H9 (cell line): ENCODE results near the gene RANGAP1. TPM values are rescaled to one million over a fixed set of nuclear protein-coding genes. Genes with fewer than 3 reads are reported as not detected.

Source experiments
- DNase-seq: peaks from one replicate; pipeline ENCODE4 v3.0.0-alpha.2; 2017
- H2AFZ ChIP-seq: one replicate; pipeline ENCODE4 v1.6.1; 2013; ENCODE audit warnings: mild to moderate bottlenecking, low read length, control low read depth, moderate library complexity
- H2AK5ac ChIP-seq: 2 replicates; pipeline ENCODE4 v1.6.1; 2013; ENCODE audit warnings: low read length, control low read depth, mixed read lengths; ENCODE audit not compliant: insufficient read length
- H2BK120ac ChIP-seq: one replicate; pipeline ENCODE4 v1.6.1; 2013; ENCODE audit warnings: low read depth, mild to moderate bottlenecking, low read length, control low read depth, inconsistent platforms; ENCODE audit not compliant: poor library complexity, severe bottlenecking
- H2BK12ac ChIP-seq: 2 replicates; pipeline ENCODE4 v1.6.1; 2013; ENCODE audit warnings: low read length, control low read depth, mixed read lengths, low read depth; ENCODE audit not compliant: insufficient read length
- H2BK15ac ChIP-seq: 2 replicates; pipeline ENCODE4 v1.6.1; 2013; ENCODE audit warnings: low read depth, low read length, control low read depth
- H2BK20ac ChIP-seq: one replicate; pipeline ENCODE4 v1.6.1; 2013; ENCODE audit warnings: low read depth, mild to moderate bottlenecking, low read length, control low read depth, inconsistent platforms; ENCODE audit not compliant: poor library complexity, severe bottlenecking
- H2BK5ac ChIP-seq: 2 replicates; pipeline ENCODE4 v1.6.1; 2013; ENCODE audit warnings: low read length, control low read depth, mixed read lengths; ENCODE audit not compliant: insufficient read length
- H3K14ac ChIP-seq: 2 replicates; pipeline ENCODE4 v1.6.1; 2013; ENCODE audit warnings: low read length, control low read depth; ENCODE audit not compliant: insufficient read depth
- H3K18ac ChIP-seq: 2 replicates; pipeline ENCODE4 v1.6.1; 2013; ENCODE audit warnings: low read depth, mild to moderate bottlenecking, mixed read lengths, low read length, control low read depth; ENCODE audit not compliant: insufficient read length
- H3K23ac ChIP-seq: 2 replicates; pipeline ENCODE4 v1.6.1; 2013; ENCODE audit warnings: low read length, control low read depth, mixed read lengths, low read depth; ENCODE audit not compliant: insufficient read length
- H3K23me2 ChIP-seq: 2 replicates; pipeline ENCODE4 v1.6.1; 2013; ENCODE audit warnings: low read depth, mild to moderate bottlenecking, mixed read lengths, low read length, control low read depth; ENCODE audit not compliant: insufficient read length, poor library complexity, severe bottlenecking
- H3K27ac ChIP-seq: 2 replicates; pipeline ENCODE4 v1.5.1; 2013; ENCODE audit warnings: low read length, control low read depth, mixed read lengths, low read depth; ENCODE audit not compliant: insufficient read length
- H3K27me3 ChIP-seq: 2 replicates; pipeline ENCODE4 v1.6.1; 2013; ENCODE audit warnings: low read length, control low read depth, inconsistent platforms; ENCODE audit not compliant: insufficient read depth
- H3K4ac ChIP-seq: 2 replicates; pipeline ENCODE4 v1.6.1; 2013; ENCODE audit warnings: low read depth, mild to moderate bottlenecking, control low read depth, inconsistent platforms, low read length, moderate library complexity
- H3K4me1 ChIP-seq: 2 replicates; pipeline ENCODE4 v1.6.1; 2013; ENCODE audit warnings: low read length, control low read depth, inconsistent platforms; ENCODE audit not compliant: insufficient read depth
- H3K4me2 ChIP-seq: 2 replicates; pipeline ENCODE4 v1.6.1; 2013; ENCODE audit warnings: low read length, control low read depth, mixed read lengths; ENCODE audit not compliant: insufficient read length, insufficient read depth
- H3K56ac ChIP-seq: 2 replicates; pipeline ENCODE4 v1.6.1; 2013; ENCODE audit warnings: low read depth, mild to moderate bottlenecking, mixed read lengths, low read length, control low read depth; ENCODE audit not compliant: insufficient read length
- H3K79me1 ChIP-seq: 2 replicates; pipeline ENCODE4 v1.6.1; 2013; ENCODE audit warnings: low read depth, mild to moderate bottlenecking, moderate library complexity, low read length, control low read depth, inconsistent platforms; ENCODE audit not compliant: insufficient read depth, poor library complexity, severe bottlenecking
- H3K79me2 ChIP-seq: 2 replicates; pipeline ENCODE4 v1.6.1; 2013; ENCODE audit warnings: low read length, control low read depth, inconsistent platforms; ENCODE audit not compliant: insufficient read depth
- H3K9ac ChIP-seq: 2 replicates; pipeline ENCODE4 v1.6.1; 2013; ENCODE audit warnings: low read length, control low read depth, mixed read lengths; ENCODE audit not compliant: insufficient read length; ENCODE audit errors: extremely low read depth
- H3K9me3 ChIP-seq: one replicate; pipeline ENCODE4 v1.6.1; 2013; ENCODE audit warnings: low read depth, low read length, inconsistent platforms; ENCODE audit not compliant: control insufficient read depth
- H3T11ph ChIP-seq: one replicate; pipeline ENCODE4 v1.6.1; 2013; ENCODE audit warnings: mild to moderate bottlenecking, low read length, control low read depth, inconsistent platforms
- H4K20me1 ChIP-seq: one replicate; pipeline ENCODE4 v1.6.1; 2013; ENCODE audit not compliant: control insufficient read depth, insufficient read length, insufficient read depth
- H4K5ac ChIP-seq: 2 replicates; pipeline ENCODE4 v1.6.1; 2013; ENCODE audit warnings: low read depth, mild to moderate bottlenecking, mixed read lengths, low read length, control low read depth; ENCODE audit not compliant: insufficient read length
- H4K8ac ChIP-seq: replicated peaks from 2 replicates; pipeline ENCODE4 v1.6.1; 2013; ENCODE audit warnings: low read length, control low read depth, mixed read lengths, low read depth; ENCODE audit not compliant: insufficient read length
- H4K91ac ChIP-seq: 2 replicates; pipeline ENCODE4 v1.6.1; 2013; ENCODE audit warnings: low read depth, mild to moderate bottlenecking, moderate library complexity, mixed read lengths, low read length, control low read depth; ENCODE audit not compliant: insufficient read length
- H3K27ac Mint-ChIP-seq, 3 experiments: 2 replicates in 2 of 3; 3 replicates in 1 of 3; pipeline ENCODE4 v1.8.0; 2020 to 2021; ENCODE audit warnings: mixed read lengths in 3 of 3, mild to moderate bottlenecking in 1 of 3, moderate library complexity in 1 of 3
- H3K27me3 Mint-ChIP-seq: 2 replicates; pipeline ENCODE4 v1.8.0; 2021; ENCODE audit warnings: low read depth, mild to moderate bottlenecking, moderate library complexity, mixed read lengths
- H3K36me3 Mint-ChIP-seq, 3 experiments: 2 replicates in 2 of 3; 3 replicates in 1 of 3; pipeline ENCODE4 v1.8.0; 2020 to 2021; ENCODE audit warnings: low read depth in 3 of 3, mixed read lengths in 3 of 3; ENCODE audit not compliant: insufficient read depth in 1 of 3
- H3K4me1 Mint-ChIP-seq, 2 experiments: 2 replicates each; pipeline ENCODE4 v1.8.0; 2020; ENCODE audit warnings: mixed read lengths in 2 of 2
- H3K4me3 Mint-ChIP-seq, 2 experiments: 2 replicates in 1 of 2; 3 replicates in 1 of 2; pipeline ENCODE4 v1.8.0; 2020 to 2021; ENCODE audit warnings: mild to moderate bottlenecking in 2 of 2, mixed read lengths in 2 of 2, moderate library complexity in 1 of 2
- H3K9me3 Mint-ChIP-seq, 2 experiments: 2 replicates in 1 of 2; 3 replicates in 1 of 2; pipeline ENCODE4 v1.8.0; 2020; ENCODE audit warnings: mild to moderate bottlenecking in 2 of 2, mixed read lengths in 2 of 2, moderate library complexity in 1 of 2
- WGBS: extraction: QIAGEN DNeasy Blood & Tissue Kit; methylation state at CpG from one replicate; pipeline ENCODE4 v1.1.7; 2013; ENCODE audit warnings: missing lambda C conversion rate, low lambda C conversion rate, mixed read lengths; ENCODE audit not compliant: insufficient read length; ENCODE audit errors: extremely low coverage; 5-methylcytosine and 5-hydroxymethylcytosine counted together
- total RNA-seq: library from RNA; stranded (reverse); gene quantifications from 2 replicates; pipeline ENCODE4 v1.2.1, GENCODE V29; 2021
- TF ChIP-seq, protein P1 (sequence below): fragments of 200-600 bp; sonication (generic); conservative IDR thresholded peaks from 3 replicates; pipeline ENCODE4 v1.8.0; 2021; ENCODE audit warnings: antibody characterized with exemption, mild to moderate bottlenecking

The RANGAP1 gene
- total RNA-seq, 1 experiment from 2014 or later: 130 TPM

DNA sequence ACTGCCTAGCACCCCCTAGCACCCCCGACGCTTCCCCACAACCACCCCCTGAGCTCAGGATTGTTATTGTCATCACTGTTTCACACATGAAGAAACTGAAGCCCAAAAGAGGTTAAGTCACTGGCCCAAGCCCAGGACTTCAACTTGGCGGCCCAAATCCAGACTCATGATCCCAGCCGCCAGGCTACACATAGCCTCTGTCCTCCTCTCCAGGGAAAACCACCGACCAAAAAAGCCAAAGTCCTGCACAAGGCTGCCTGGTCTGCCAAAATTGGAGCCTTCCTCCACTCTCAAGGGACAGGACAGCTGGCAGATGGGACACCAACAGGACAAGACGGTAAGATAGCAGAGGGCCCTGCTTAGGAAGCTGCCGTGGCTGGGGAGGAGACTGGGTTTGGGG is 70.1 kb downstream of the RANGAP1 start:
- Histone ChIP-seq H3T11ph (no peak overlapping the region), H2BK120ac (no peak overlapping the region), H3K4me1 (0 out of 2 replicates have a peak, but pooled peaks cover 3% of the 10 kb centered on the region), H3K14ac (no peak overlapping the region), H3K79me1 (no peaks in the 10 kb centered on the region), H3K27ac (no peak overlapping the region), H3K9ac (no peak overlapping the region), H2BK12ac (no peak overlapping the region), H4K8ac (no peak overlapping the region), H3K4ac (no peak overlapping the region), H3K27me3 (no peaks in the 10 kb centered on the region), H3K9me3 (no peaks in the 10 kb centered on the region), H2BK15ac (no peak overlapping the region), H3K79me2 (no peaks in the 10 kb centered on the region), H3K4me2 (no peak overlapping the region), H2AK5ac (no peak overlapping the region), H3K18ac (no peak overlapping the region), H3K23me2 (no peaks in the 10 kb centered on the region), H4K20me1 (no peaks in the 10 kb centered on the region), H2BK20ac (no peak overlapping the region), H2AFZ (no peak overlapping the region), H4K5ac (no peak overlapping the region), H3K56ac (no peak overlapping the region), H4K91ac (no peak overlapping the region), H2BK5ac (no peak overlapping the region), H3K23ac (no peak overlapping the region)
- no peak overlapping the region for H3K4me3 Mint-ChIP-seq
- H3K27ac Mint-ChIP-seq: peak overlapping the region in 1 of 3 experiments; percentile 29; a peak in 1 of 7 replicates
- peaks cover 40 to 76% (median 72%) of the 10 kb centered on the region in 3 experiments for H3K36me3 Mint-ChIP-seq
- TF ChIP-seq, protein P1, sequence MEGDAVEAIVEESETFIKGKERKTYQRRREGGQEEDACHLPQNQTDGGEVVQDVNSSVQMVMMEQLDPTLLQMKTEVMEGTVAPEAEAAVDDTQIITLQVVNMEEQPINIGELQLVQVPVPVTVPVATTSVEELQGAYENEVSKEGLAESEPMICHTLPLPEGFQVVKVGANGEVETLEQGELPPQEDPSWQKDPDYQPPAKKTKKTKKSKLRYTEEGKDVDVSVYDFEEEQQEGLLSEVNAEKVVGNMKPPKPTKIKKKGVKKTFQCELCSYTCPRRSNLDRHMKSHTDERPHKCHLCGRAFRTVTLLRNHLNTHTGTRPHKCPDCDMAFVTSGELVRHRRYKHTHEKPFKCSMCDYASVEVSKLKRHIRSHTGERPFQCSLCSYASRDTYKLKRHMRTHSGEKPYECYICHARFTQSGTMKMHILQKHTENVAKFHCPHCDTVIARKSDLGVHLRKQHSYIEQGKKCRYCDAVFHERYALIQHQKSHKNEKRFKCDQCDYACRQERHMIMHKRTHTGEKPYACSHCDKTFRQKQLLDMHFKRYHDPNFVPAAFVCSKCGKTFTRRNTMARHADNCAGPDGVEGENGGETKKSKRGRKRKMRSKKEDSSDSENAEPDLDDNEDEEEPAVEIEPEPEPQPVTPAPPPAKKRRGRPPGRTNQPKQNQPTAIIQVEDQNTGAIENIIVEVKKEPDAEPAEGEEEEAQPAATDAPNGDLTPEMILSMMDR: no peak
- peaks cover 16 to 17% of the 10 kb centered on the region in 2 experiments for H3K4me1 Mint-ChIP-seq
- H3K9me3 Mint-ChIP-seq: peaks cover 8 to 12% of the 10 kb centered on the region in 2 experiments
- no peaks in the 10 kb centered on the region for H3K27me3 Mint-ChIP-seq
- DNase-seq: no peak
- WGBS: no CpG with 5 or more reads among the region's 7 CpGs
